ENCODE data around the gene RAVER2. TPM values are rescaled to one million over a fixed set of nuclear protein-coding genes. Genes with fewer than 3 reads are reported as not detected.
A peak's percentile ranks its signal among the peaks of the same experiment; 100 is the strongest.

RAVER2 gene
- total RNA-seq, 1 experiment from 2014 or later: 15.1 TPM

- H3K9me3 ChIP-seq (ENCODE audit: control insufficient read depth, insufficient read depth, low read depth, low read length): no peaks in the 10 kb centered on the region
- DNase-seq (ENCODE audit: low read depth, low spot score) (peak; percentile 10), ATAC-seq (peak; percentile 76; the same call in 1 of the 2 replicates)
- BruUV-seq (replicated peaks): TSS peak; percentile 65
- H3K27ac ChIP-seq (ENCODE audit: low read length): peak overlapping the region; percentile 80
- intact Hi-C loops (cut with micrococcal nuclease; ENCODE audit: unreplicated experiment) (loop anchor here (2.0 kb wide), 1 partner anchor 79 kb away; no protein-coding TSS in a partner anchor), in situ Hi-C loops (cut with HindIII; ENCODE audit: low pct_unique_long_range_greater_than_20kb, low sequenced_read_pairs) (no loop called here)
- peak overlapping the region; percentile 65 to 82 for H3K4me3 ChIP-seq (ENCODE audit: low read depth in 2 of 2, low read length in 2 of 2)
- H3K36me3 ChIP-seq (ENCODE audit: control insufficient read depth, insufficient read depth, low read length): no peaks in the 10 kb centered on the region; the same call in 1 of the 2 replicates
- ChIA-PET CTCF (no interaction called here), POLR2A (interaction anchor here (0.6 kb wide), 1 partner anchor 27 kb away, joined by 3 read pairs; no protein-coding TSS in a partner anchor)
- peaks cover 23% of the 10 kb centered on the region for H3K4me1 ChIP-seq (ENCODE audit: control insufficient read depth, insufficient read depth, low read length)
- TF ChIP-seq REST (IDR thresholded peaks at IDR 0.05; ENCODE audit: insufficient read depth in 1 of 2, low read depth in 2 of 2, low read length in 1 of 2): no peak
- TF ChIP-seq SIN3A (IDR thresholded peaks at IDR 0.05; ENCODE audit: borderline replicate concordance, insufficient read depth, low read depth, low read length): no peak
- TF ChIP-seq POLR2AphosphoS5 (IDR thresholded peaks at IDR 0.05; ENCODE audit: low read depth, low read length): no peak
- TF ChIP-seq CTCF (IDR thresholded peaks at IDR 0.05): no peak
- TF ChIP-seq TCF7L2 (IDR thresholded peaks at IDR 0.05; ENCODE audit: low read depth, low read length): no peak
- H3K27me3 ChIP-seq (ENCODE audit: control insufficient read depth, insufficient read depth, low read length): no peaks in the 10 kb centered on the region
Measured at GRCh38 chr1:64745986-64746940, 1.4 kb downstream of the RAVER2 start.

- POLR2A ChIA-PET: no interaction called here
- no peak for ATAC-seq
Measured at GRCh38 chr1:64748222-64748621, 3.3 kb downstream of the RAVER2 start.

More at GRCh38 chr1:64748222-64748621, 3.3 kb downstream of the RAVER2 start:
- no peak for DNase-seq (ENCODE audit: low read depth, low spot score)
- BruUV-seq (replicated peaks): no TSS peak
- Histone ChIP-seq H3K36me3 (ENCODE audit: control insufficient read depth, insufficient read depth, low read length) (no peaks in the 10 kb centered on the region; the same call in 1 of the 2 replicates), H3K4me3 (ENCODE audit: low read depth in 2 of 2, low read length in 2 of 2) (no peak overlapping the region), H3K4me1 (ENCODE audit: control insufficient read depth, insufficient read depth, low read length) (peaks cover 23% of the 10 kb centered on the region), H3K27ac (ENCODE audit: low read length) (peak overlapping the region; percentile 55), H3K27me3 (ENCODE audit: control insufficient read depth, insufficient read depth, low read length) (no peaks in the 10 kb centered on the region), H3K9me3 (ENCODE audit: control insufficient read depth, insufficient read depth, low read depth, low read length) (no peaks in the 10 kb centered on the region)
- intact Hi-C loops (cut with micrococcal nuclease; ENCODE audit: unreplicated experiment) (no loop called here), in situ Hi-C loops (cut with HindIII; ENCODE audit: low pct_unique_long_range_greater_than_20kb, low sequenced_read_pairs) (no loop called here)
- no peak for TF ChIP-seq POLR2AphosphoS5 (IDR thresholded peaks at IDR 0.05; ENCODE audit: low read depth, low read length)
- no peak for TF ChIP-seq SIN3A (IDR thresholded peaks at IDR 0.05; ENCODE audit: borderline replicate concordance, insufficient read depth, low read depth, low read length)
- no peak for TF ChIP-seq TCF7L2 (IDR thresholded peaks at IDR 0.05; ENCODE audit: low read depth, low read length)
- TF ChIP-seq REST (IDR thresholded peaks at IDR 0.05; ENCODE audit: insufficient read depth in 1 of 2, low read depth in 2 of 2, low read length in 1 of 2): no peak
- TF ChIP-seq CTCF (IDR thresholded peaks at IDR 0.05): no peak
- CTCF ChIA-PET: no interaction called here
